Sigmoid colon (tissue), 4 donors: ENCODE measurements around the gene ANKH.

ENCODE experiments used
- EP300 ChIP-seq, 4 donors: sonication (generic); formaldehyde crosslinking; IDR thresholded peaks; one replicate each; pipeline ENCODE4 v1.6.1; 2017; ENCODE audit warnings: antibody characterized with exemption in 4 of 4
- TF ChIP-seq, protein P1 (sequence below), 4 experiments: fragments of 450-650 bp in 3 of 4; fragments of 200-600 bp in 1 of 4; IDR thresholded peaks; one replicate each; pipeline ENCODE4 v1.5.1; 2016 to 2019; ENCODE audit warnings: antibody characterized with exemption in 4 of 4, mild to moderate bottlenecking in 3 of 4, moderate library complexity in 2 of 4

DNA sequence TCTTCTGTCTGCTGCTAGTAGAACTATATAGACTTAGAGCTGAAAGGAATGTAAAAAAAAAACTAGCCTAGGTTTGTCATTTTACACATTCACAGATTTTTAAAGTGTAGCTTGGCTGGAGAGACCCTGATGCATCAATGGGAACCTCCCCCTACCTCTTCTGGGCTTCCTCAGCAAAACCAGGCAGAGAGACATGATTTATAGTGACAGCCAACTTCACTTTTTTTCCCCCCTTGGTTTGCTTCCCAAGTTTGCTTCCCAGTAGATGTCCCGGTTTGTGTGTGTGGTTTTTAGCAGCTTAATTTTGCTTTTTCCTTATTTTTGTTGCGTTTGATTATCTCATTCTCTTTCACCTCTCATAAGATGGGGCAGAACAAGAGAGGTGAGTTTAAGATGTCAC is 205.2 kb downstream of the ANKH start:
- TF ChIP-seq EP300 (IDR thresholded peaks at IDR 0.05) = no peak
- TF ChIP-seq, protein P1, sequence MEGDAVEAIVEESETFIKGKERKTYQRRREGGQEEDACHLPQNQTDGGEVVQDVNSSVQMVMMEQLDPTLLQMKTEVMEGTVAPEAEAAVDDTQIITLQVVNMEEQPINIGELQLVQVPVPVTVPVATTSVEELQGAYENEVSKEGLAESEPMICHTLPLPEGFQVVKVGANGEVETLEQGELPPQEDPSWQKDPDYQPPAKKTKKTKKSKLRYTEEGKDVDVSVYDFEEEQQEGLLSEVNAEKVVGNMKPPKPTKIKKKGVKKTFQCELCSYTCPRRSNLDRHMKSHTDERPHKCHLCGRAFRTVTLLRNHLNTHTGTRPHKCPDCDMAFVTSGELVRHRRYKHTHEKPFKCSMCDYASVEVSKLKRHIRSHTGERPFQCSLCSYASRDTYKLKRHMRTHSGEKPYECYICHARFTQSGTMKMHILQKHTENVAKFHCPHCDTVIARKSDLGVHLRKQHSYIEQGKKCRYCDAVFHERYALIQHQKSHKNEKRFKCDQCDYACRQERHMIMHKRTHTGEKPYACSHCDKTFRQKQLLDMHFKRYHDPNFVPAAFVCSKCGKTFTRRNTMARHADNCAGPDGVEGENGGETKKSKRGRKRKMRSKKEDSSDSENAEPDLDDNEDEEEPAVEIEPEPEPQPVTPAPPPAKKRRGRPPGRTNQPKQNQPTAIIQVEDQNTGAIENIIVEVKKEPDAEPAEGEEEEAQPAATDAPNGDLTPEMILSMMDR (IDR thresholded peaks at IDR 0.05) = no peak
